SJSA1 (cell line): Measurements from ENCODE around the gene SRRM1. TPM values are rescaled to one million over a fixed set of nuclear protein-coding genes. Genes with fewer than 3 reads are reported as not detected.
A peak's percentile ranks its signal among the peaks of the same experiment; 100 is the strongest.
"Not testable (repeated sequence)": the region's sequence is repeated elsewhere in the genome, so short reads cannot be mapped to it uniquely, and the experiment has no call there.

ENCODE experiments used
- DNase-seq, 2 experiments: peaks; one replicate each; pipeline ENCODE4 v3.0.0-alpha.2; 2015 to 2020; ENCODE audit warnings: low spot score in 2 of 2, low read depth in 1 of 2
- H3K27ac ChIP-seq: fragments of 250-450 bp; sonication (Bioruptor Pico); 2 replicates; pipeline ENCODE4 v1.5.1; 2020; ENCODE audit warnings: mild to moderate bottlenecking, moderate library complexity
- H3K27me3 ChIP-seq: fragments of 250-450 bp; sonication (Bioruptor Pico); replicated peaks from 2 replicates; pipeline ENCODE4 v1.5.1; 2020; ENCODE audit warnings: mild to moderate bottlenecking, moderate library complexity
- H3K36me3 ChIP-seq: fragments of 250-450 bp; sonication (Bioruptor Pico); 2 replicates; pipeline ENCODE4 v1.5.1; 2020; ENCODE audit warnings: mild to moderate bottlenecking
- H3K4me1 ChIP-seq: fragments of 250-450 bp; sonication (Bioruptor Pico); replicated peaks from 2 replicates; pipeline ENCODE4 v1.6.1; 2021; ENCODE audit warnings: mild to moderate bottlenecking
- H3K4me3 ChIP-seq: fragments of 250-450 bp; sonication (Bioruptor Pico); 2 replicates; pipeline ENCODE4 v1.5.1; 2020; ENCODE audit warnings: mild to moderate bottlenecking
- H3K9me3 ChIP-seq: fragments of 250-450 bp; sonication (Bioruptor Pico); replicated peaks from 2 replicates; pipeline ENCODE4 v1.5.1; 2020; ENCODE audit warnings: mild to moderate bottlenecking
- total RNA-seq: library from RNA; depleted of rRNA; stranded (reverse); fragments of >200 nt; shearing (Covaris generic); gene quantifications from 2 replicates; pipeline ENCODE4 v1.2.3, GENCODE V29; 2014

SRRM1 gene
- total RNA-seq, 1 experiment from 2014 or later: 35.9 TPM

- H3K27me3 ChIP-seq: no peaks in the 10 kb centered on the region
- no peak overlapping the region for H3K4me3 ChIP-seq
- H3K4me1 ChIP-seq: peaks cover 8% of the 10 kb centered on the region
- no peaks in the 10 kb centered on the region for H3K9me3 ChIP-seq
- H3K27ac ChIP-seq: no peak overlapping the region
- H3K36me3 ChIP-seq: no peaks in the 10 kb centered on the region
- DNase-seq: no peak
Measured at GRCh38 chr1:24692351-24692980, 49.4 kb downstream of the SRRM1 start.

GRCh38 chr1:24693827-24694379 lies 50.8 kb downstream of the SRRM1 start:
- Histone ChIP-seq H3K4me1 (peaks cover 1% of the 10 kb centered on the region), H3K27me3 (no peaks in the 10 kb centered on the region), H3K9me3 (no peaks in the 10 kb centered on the region), H3K27ac (no peak overlapping the region), H3K4me3 (no peak overlapping the region), H3K36me3 (no peaks in the 10 kb centered on the region)
- no peak for DNase-seq

- H3K9me3 ChIP-seq: no peaks in the 10 kb centered on the region
- no peak for DNase-seq
- no peaks in the 10 kb centered on the region for H3K36me3 ChIP-seq
- no peaks in the 10 kb centered on the region for H3K27me3 ChIP-seq
- H3K4me3 ChIP-seq: no peak overlapping the region
- H3K27ac ChIP-seq: no peak overlapping the region
- H3K4me1 ChIP-seq: no peaks in the 10 kb centered on the region
Measured at GRCh38 chr1:24694380-24694843, 51.3 kb downstream of the SRRM1 start.

- H3K4me1 ChIP-seq: 0 out of 2 replicates have a peak, but pooled peaks cover 3% of the 10 kb centered on the region
- no peaks in the 10 kb centered on the region for H3K9me3 ChIP-seq
- H3K4me3 ChIP-seq: no peak overlapping the region
- H3K36me3 ChIP-seq: no peaks in the 10 kb centered on the region
- H3K27ac ChIP-seq: no peak overlapping the region
- H3K27me3 ChIP-seq: no peaks in the 10 kb centered on the region
- DNase-seq: no peak
Measured at GRCh38 chr1:24695202-24695974, 52.3 kb downstream of the SRRM1 start.

- Histone ChIP-seq H3K27me3 (no peaks in the 10 kb centered on the region), H3K9me3 (no peaks in the 10 kb centered on the region), H3K36me3 (no peaks in the 10 kb centered on the region), H3K4me3 (no peak overlapping the region), H3K4me1 (0 out of 2 replicates have a peak, but pooled peaks cover 3% of the 10 kb centered on the region), H3K27ac (no peak overlapping the region)
- no peak for DNase-seq
Measured at GRCh38 chr1:24696041-24696755, 53.1 kb downstream of the SRRM1 start.

- Histone ChIP-seq H3K36me3 (no peaks in the 10 kb centered on the region), H3K27ac (no peak overlapping the region), H3K4me3 (no peak overlapping the region), H3K9me3 (no peaks in the 10 kb centered on the region), H3K4me1 (0 out of 2 replicates have a peak, but pooled peaks cover 3% of the 10 kb centered on the region), H3K27me3 (no peaks in the 10 kb centered on the region)
- DNase-seq: no peak
Measured at GRCh38 chr1:24696756-24697330, 53.7 kb downstream of the SRRM1 start.

GRCh38 chr1:24697453-24698001 lies 54.4 kb downstream of the SRRM1 start:
- not testable (repeated sequence) for H3K27ac ChIP-seq, H3K27me3 ChIP-seq, H3K4me3 ChIP-seq, H3K4me1 ChIP-seq, H3K36me3 ChIP-seq, DNase-seq, H3K9me3 ChIP-seq

GRCh38 chr1:24698326-24698725 lies 55.2 kb downstream of the SRRM1 start:
- peaks cover 15% of the 10 kb centered on the region for H3K4me1 ChIP-seq
- H3K36me3 ChIP-seq, H3K27me3 ChIP-seq, H3K27ac ChIP-seq, DNase-seq, H3K9me3 ChIP-seq, H3K4me3 ChIP-seq: not testable (repeated sequence)

GRCh38 chr1:24699628-24700027 lies 56.5 kb downstream of the SRRM1 start:
- no peak overlapping the region for H3K27ac ChIP-seq
- no peak for DNase-seq

GRCh38 chr1:24702511-24703293 lies 59.6 kb downstream of the SRRM1 start:
- H3K27ac ChIP-seq: 0 out of 2 replicates have a peak overlapping the region, but pooled peaks have one; percentile 14
- peak in 1 of 2 experiments; percentile 62 for DNase-seq
- no peaks in the 10 kb centered on the region for H3K27me3 ChIP-seq
- no peaks in the 10 kb centered on the region for H3K9me3 ChIP-seq
- no peaks in the 10 kb centered on the region for H3K36me3 ChIP-seq
- H3K4me1 ChIP-seq: peaks cover 49% of the 10 kb centered on the region
- H3K4me3 ChIP-seq: no peak overlapping the region

More at GRCh38 chr1:24699628-24700027, 56.5 kb downstream of the SRRM1 start:
- Histone ChIP-seq H3K4me1 (peaks cover 24% of the 10 kb centered on the region), H3K36me3 (no peaks in the 10 kb centered on the region), H3K4me3 (no peak overlapping the region), H3K27me3 (no peaks in the 10 kb centered on the region), H3K9me3 (no peaks in the 10 kb centered on the region)

GRCh38 chr1:24704411-24705259 lies 61.5 kb downstream of the SRRM1 start:
- Histone ChIP-seq H3K4me1 (peaks cover 52% of the 10 kb centered on the region), H3K9me3 (no peaks in the 10 kb centered on the region), H3K4me3 (peak overlapping the region; percentile 6; the same call in 1 of the 2 replicates), H3K27ac (peak overlapping the region; percentile 92), H3K27me3 (no peaks in the 10 kb centered on the region), H3K36me3 (no peaks in the 10 kb centered on the region)
- peak; percentile 81 to 90 for DNase-seq
